Colonic mucosa (tissue), 4 donors: ENCODE measurements around the gene ARHGEF10L. TPM values are rescaled to one million over a fixed set of nuclear protein-coding genes. Genes with fewer than 3 reads are reported as not detected.

ENCODE experiments used
- DNase-seq: peaks from one replicate; pipeline ENCODE4 v3.0.0-alpha.2; 2020
- H3K27ac ChIP-seq: fragments of 200-600 bp; one replicate; pipeline ENCODE4 v1.8.0; 2021
- H3K27me3 ChIP-seq: fragments of 200-600 bp; one replicate; pipeline ENCODE4 v1.8.0; 2021
- H3K36me3 ChIP-seq: fragments of 200-600 bp; one replicate; pipeline ENCODE4 v1.8.0; 2021
- H3K4me1 ChIP-seq: fragments of 200-600 bp; one replicate; pipeline ENCODE4 v1.8.0; 2021; ENCODE audit warnings: mild to moderate bottlenecking
- H3K4me3 ChIP-seq: fragments of 200-600 bp; one replicate; pipeline ENCODE4 v1.8.0; 2021
- H3K9ac ChIP-seq, 2 donors: one replicate each; pipeline ENCODE4 v1.7.0; 2013; ENCODE audit warnings: control low read depth in 2 of 2, low read depth in 2 of 2, low read length in 2 of 2
- H3K9me3 ChIP-seq: fragments of 200-600 bp; one replicate; pipeline ENCODE4 v1.8.0; 2021
- CTCF ChIP-seq: fragments of 200-600 bp; IDR thresholded peaks from one replicate; pipeline ENCODE4 v1.8.0; 2022; ENCODE audit warnings: antibody characterized with exemption, mild to moderate bottlenecking
- intact Hi-C: fragments of 100-400 bp; cut with DNase I; formaldehyde crosslinking; loops from one replicate; pipeline ENCODE4 v1.14.1; 2022
- total RNA-seq, 2 donors: library from RNA; stranded (reverse); fragmentation: NEBNext Ultra II Directional in 1 of 2; extraction: Animal tissue kit (Norgen Biotek cat#: 25700) in 1 of 2; gene quantifications; one replicate each; pipeline ENCODE4 v1.2.1, GENCODE V29; 2021
- donor health status: healthy.
- donor health status: DM: no; HTN: no; CAD: no.
- donor health status: DM: no; HTN: no; CAD: no.

Gene ARHGEF10L
- total RNA-seq, 2 donors from 2014 or later = 77.5 to 133 TPM

- TF ChIP-seq CTCF = no peak
- H3K9me3 ChIP-seq = no peaks in the 10 kb centered on the region
- no peak overlapping the region for H3K27ac ChIP-seq
- H3K36me3 ChIP-seq = no peaks in the 10 kb centered on the region
- intact Hi-C loops = no loop called here
- no peaks in the 10 kb centered on the region for H3K4me1 ChIP-seq
- no peaks in the 10 kb centered on the region for H3K27me3 ChIP-seq
- no peak for DNase-seq
- H3K4me3 ChIP-seq = no peak overlapping the region
- no peak overlapping the region for H3K9ac ChIP-seq
These were observed 197.1 kb downstream of the ARHGEF10L start for GRCh38 chr1:17736625-17737024.

GRCh38 chr1:17739050-17739449 lies 199.6 kb downstream of the ARHGEF10L start:
- Histone ChIP-seq H3K36me3 (no peaks in the 10 kb centered on the region), H3K27me3 (no peaks in the 10 kb centered on the region)

GRCh38 chr1:17741052-17741451 lies 201.6 kb downstream of the ARHGEF10L start:
- Histone ChIP-seq H3K4me1 (no peaks in the 10 kb centered on the region), H3K9me3 (no peaks in the 10 kb centered on the region), H3K27me3 (no peaks in the 10 kb centered on the region), H3K9ac (no peak overlapping the region), H3K4me3 (no peak overlapping the region), H3K36me3 (no peaks in the 10 kb centered on the region), H3K27ac (no peak overlapping the region)
- intact Hi-C loops = no loop called here
- TF ChIP-seq CTCF = no peak
- DNase-seq = no peak

More at GRCh38 chr1:17739050-17739449, 199.6 kb downstream of the ARHGEF10L start:
- H3K9ac ChIP-seq = no peak overlapping the region
- no peak for TF ChIP-seq CTCF
- H3K27ac ChIP-seq = no peak overlapping the region
- H3K4me3 ChIP-seq = no peak overlapping the region
- no peaks in the 10 kb centered on the region for H3K9me3 ChIP-seq
- H3K4me1 ChIP-seq = no peaks in the 10 kb centered on the region
- intact Hi-C loops = no loop called here
- DNase-seq = no peak

- Histone ChIP-seq H3K9me3 (no peaks in the 10 kb centered on the region), H3K9ac (no peak overlapping the region), H3K27ac (no peak overlapping the region), H3K36me3 (no peaks in the 10 kb centered on the region), H3K27me3 (no peaks in the 10 kb centered on the region), H3K4me3 (no peak overlapping the region), H3K4me1 (no peaks in the 10 kb centered on the region)
- no peak for TF ChIP-seq CTCF
- DNase-seq = no peak
- intact Hi-C loops = no loop called here
These were observed 203.1 kb downstream of the ARHGEF10L start for GRCh38 chr1:17742583-17742982.

GRCh38 chr1:17743008-17743647 lies 203.6 kb downstream of the ARHGEF10L start:
- no peaks in the 10 kb centered on the region for H3K36me3 ChIP-seq
- TF ChIP-seq CTCF = no peak
- no peaks in the 10 kb centered on the region for H3K27me3 ChIP-seq
- no peak for DNase-seq
- no peak overlapping the region for H3K9ac ChIP-seq
- no peaks in the 10 kb centered on the region for H3K9me3 ChIP-seq
- intact Hi-C loops = no loop called here
- H3K4me1 ChIP-seq = no peaks in the 10 kb centered on the region
- no peak overlapping the region for H3K27ac ChIP-seq
- H3K4me3 ChIP-seq = no peak overlapping the region
